ENCODE data around the gene PYDC1.
"Not testable (repeated sequence)": the region's sequence is repeated elsewhere in the genome, so short reads cannot be mapped to it uniquely, and the experiment has no call there.

PYDC1 gene

GRCh38 chr16:31201582-31202413 is 15.1 kb downstream of the PYDC1 start:
- TF ChIP-seq CTCF (IDR thresholded peaks at IDR 0.05; ENCODE audit: control insufficient read depth, insufficient read depth, low read depth, low read length, missing control alignments), result no peak
- peak overlapping the region; percentile 69 for H3K4me3 ChIP-seq (ENCODE audit: control insufficient read depth, low read depth, low read length)
- DNase-seq (ENCODE audit: low read depth), result no peak

GRCh38 chr16:31200821-31201568 is 15.9 kb downstream of the PYDC1 start:
- DNase-seq (ENCODE audit: low read depth), result no peak
- H3K4me3 ChIP-seq (ENCODE audit: control insufficient read depth, low read depth, low read length), result no peak overlapping the region; the same call in 1 of the 2 replicates

GRCh38 chr16:31200111-31200510 is 16.8 kb downstream of the PYDC1 start:
- not testable (repeated sequence) for DNase-seq (ENCODE audit: low read depth); H3K4me3 ChIP-seq (ENCODE audit: control insufficient read depth, low read depth, low read length)

More at GRCh38 chr16:31200821-31201568, 15.9 kb downstream of the PYDC1 start:
- peak; percentile 19 for TF ChIP-seq CTCF (IDR thresholded peaks at IDR 0.05; ENCODE audit: control insufficient read depth, insufficient read depth, low read depth, low read length, missing control alignments)

- no peak overlapping the region for H3K4me3 ChIP-seq (ENCODE audit: control insufficient read depth, low read depth, low read length)
- no peak for DNase-seq (ENCODE audit: low read depth)
- no peak for TF ChIP-seq CTCF (IDR thresholded peaks at IDR 0.05; ENCODE audit: control insufficient read depth, insufficient read depth, low read depth, low read length, missing control alignments)
These were observed 17.4 kb downstream of the PYDC1 start for GRCh38 chr16:31199430-31200041.

GRCh38 chr16:31198207-31198882 is 18.6 kb downstream of the PYDC1 start:
- no peak for DNase-seq (ENCODE audit: low read depth)
- no peak for TF ChIP-seq CTCF (IDR thresholded peaks at IDR 0.05; ENCODE audit: control insufficient read depth, insufficient read depth, low read depth, low read length, missing control alignments)
- H3K4me3 ChIP-seq (ENCODE audit: control insufficient read depth, low read depth, low read length), result no peak overlapping the region

- H3K4me3 ChIP-seq (ENCODE audit: control insufficient read depth, low read depth, low read length), result no peak overlapping the region
- no peak for TF ChIP-seq CTCF (IDR thresholded peaks at IDR 0.05; ENCODE audit: control insufficient read depth, insufficient read depth, low read depth, low read length, missing control alignments)
- DNase-seq (ENCODE audit: low read depth), result no peak
These were observed 20.4 kb downstream of the PYDC1 start for GRCh38 chr16:31196324-31197088.

GRCh38 chr16:31195861-31196260 is 21.1 kb downstream of the PYDC1 start:
- H3K4me3 ChIP-seq (ENCODE audit: control insufficient read depth, low read depth, low read length); DNase-seq (ENCODE audit: low read depth): not testable (repeated sequence)

Data from AG09309 (cell line).